ENCODE results near the gene TASP1. TPM values are rescaled to one million over a fixed set of nuclear protein-coding genes. Genes with fewer than 3 reads are reported as not detected.

The TASP1 gene
- total and polyA plus RNA-seq, 8 donors: 5.8 to 13.0 (median 7.8) TPM

DNA sequence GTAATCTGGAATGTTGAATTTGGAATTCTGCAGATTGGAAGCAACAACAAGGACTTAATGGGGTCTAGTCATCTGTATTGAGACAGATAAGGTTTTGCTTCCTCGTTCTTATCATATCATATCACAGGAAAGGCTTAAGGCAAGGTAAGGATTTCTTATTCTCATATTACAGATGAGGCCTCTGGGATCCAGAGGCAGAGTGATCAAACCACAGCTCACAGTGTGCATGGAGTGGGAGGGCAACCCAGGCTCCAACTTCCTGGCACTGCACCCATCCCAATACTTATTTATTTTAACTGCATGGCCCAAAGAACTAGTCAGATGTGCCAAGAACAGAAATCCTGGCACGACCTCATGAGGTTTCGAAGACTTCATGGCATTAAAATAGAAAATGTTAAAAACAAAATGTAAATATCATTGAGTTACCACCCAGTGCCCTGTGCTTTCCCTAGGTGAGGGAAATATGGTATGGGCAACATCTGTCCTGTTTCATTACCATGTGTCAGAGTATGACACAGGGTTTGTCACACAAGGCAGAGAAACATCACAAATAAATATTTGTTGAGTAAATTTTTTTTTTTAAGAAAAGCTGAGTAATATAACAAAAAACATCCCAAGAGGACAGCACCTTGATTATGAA, 225.8 kb downstream of the TASP1 start:
- TF ChIP-seq, protein P1, sequence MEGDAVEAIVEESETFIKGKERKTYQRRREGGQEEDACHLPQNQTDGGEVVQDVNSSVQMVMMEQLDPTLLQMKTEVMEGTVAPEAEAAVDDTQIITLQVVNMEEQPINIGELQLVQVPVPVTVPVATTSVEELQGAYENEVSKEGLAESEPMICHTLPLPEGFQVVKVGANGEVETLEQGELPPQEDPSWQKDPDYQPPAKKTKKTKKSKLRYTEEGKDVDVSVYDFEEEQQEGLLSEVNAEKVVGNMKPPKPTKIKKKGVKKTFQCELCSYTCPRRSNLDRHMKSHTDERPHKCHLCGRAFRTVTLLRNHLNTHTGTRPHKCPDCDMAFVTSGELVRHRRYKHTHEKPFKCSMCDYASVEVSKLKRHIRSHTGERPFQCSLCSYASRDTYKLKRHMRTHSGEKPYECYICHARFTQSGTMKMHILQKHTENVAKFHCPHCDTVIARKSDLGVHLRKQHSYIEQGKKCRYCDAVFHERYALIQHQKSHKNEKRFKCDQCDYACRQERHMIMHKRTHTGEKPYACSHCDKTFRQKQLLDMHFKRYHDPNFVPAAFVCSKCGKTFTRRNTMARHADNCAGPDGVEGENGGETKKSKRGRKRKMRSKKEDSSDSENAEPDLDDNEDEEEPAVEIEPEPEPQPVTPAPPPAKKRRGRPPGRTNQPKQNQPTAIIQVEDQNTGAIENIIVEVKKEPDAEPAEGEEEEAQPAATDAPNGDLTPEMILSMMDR (IDR thresholded peaks at IDR 0.05): no peak
- Histone ChIP-seq H3K9me3 (no peaks in the 10 kb centered on the region), H3K4me1 (no peaks in the 10 kb centered on the region), H3K27ac (no peak overlapping the region), H3K27me3 (no peaks in the 10 kb centered on the region), H3K36me3 (no peaks in the 10 kb centered on the region), H3K4me3 (no peak overlapping the region)
- FAIRE-seq (no peak), DNase-seq (no peak), ATAC-seq (no peak)
- 58 to 59% methylated on average over 3 of the region's 3 CpGs for WGBS, 2 donors
- intact Hi-C loops (cut with DNase I): no loop called here

DNA sequence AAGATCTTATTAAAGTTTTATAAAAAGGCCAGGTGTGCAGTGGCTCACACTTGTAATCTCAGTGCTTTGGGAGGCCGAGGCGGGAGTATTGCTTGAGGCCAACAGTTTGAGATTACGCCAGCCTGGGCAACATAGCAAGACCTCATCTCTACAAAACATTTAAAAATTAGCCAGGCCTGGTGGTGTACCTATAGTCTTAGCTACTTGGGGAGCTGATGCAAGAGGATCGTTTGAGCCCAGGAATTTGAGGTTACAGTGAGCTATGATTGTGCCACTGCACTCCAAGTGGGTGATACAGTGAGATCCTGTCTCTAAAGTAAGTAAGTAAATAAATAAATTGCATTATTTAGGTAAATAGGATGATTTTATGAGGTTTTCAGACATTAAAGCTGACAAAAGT, 234.4 kb downstream of the TASP1 start:
- Histone ChIP-seq H3K36me3 (no peaks in the 10 kb centered on the region), H3K4me3 (no peak overlapping the region), H3K27me3 (no peaks in the 10 kb centered on the region), H3K4me1 (peaks cover 0 to 3% (median 0%) of the 10 kb centered on the region in 3 donors), H3K27ac (no peak overlapping the region), H3K9me3 (no peaks in the 10 kb centered on the region)
- intact Hi-C loops (cut with DNase I): no loop called here
- DNase-seq (no peak), FAIRE-seq (no peak), ATAC-seq (no peak)
- 92 to 95% methylated on average over 4 of the region's 4 CpGs for WGBS, 2 donors
- TF ChIP-seq, protein P1 (IDR thresholded peaks at IDR 0.05): no peak

DNA sequence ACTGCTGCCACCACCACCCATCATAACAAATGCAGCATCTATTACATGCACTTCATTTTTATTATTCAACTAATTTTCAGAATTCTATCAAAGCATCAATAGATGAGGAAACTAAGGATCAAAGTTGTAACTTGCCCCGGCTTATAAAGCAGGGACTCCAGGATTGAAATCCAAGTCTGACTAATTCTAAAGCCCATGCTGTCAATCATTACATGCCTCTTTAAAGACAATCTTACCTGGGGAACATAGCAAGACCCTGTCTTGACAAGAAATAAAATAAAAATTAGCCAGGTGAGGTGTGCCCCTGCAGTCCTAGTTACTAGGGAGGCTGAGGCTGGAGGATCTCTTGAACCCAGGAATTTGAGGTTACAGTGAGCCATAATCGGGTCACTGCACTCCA, 235.3 kb downstream of the TASP1 start:
- H3K27ac ChIP-seq: no peak overlapping the region
- H3K27me3 ChIP-seq: no peaks in the 10 kb centered on the region
- no peaks in the 10 kb centered on the region for H3K36me3 ChIP-seq
- DNase-seq: no peak
- TF ChIP-seq, protein P1 (IDR thresholded peaks at IDR 0.05): no peak
- 51 to 98% methylated on average over 2 of the region's 2 CpGs for WGBS, 2 donors
- ATAC-seq: no peak
- FAIRE-seq: no peak
- peaks cover 0 to 3% (median 0%) of the 10 kb centered on the region in 3 donors for H3K4me1 ChIP-seq
- no peak overlapping the region for H3K4me3 ChIP-seq
- intact Hi-C loops (cut with DNase I): no loop called here
- no peaks in the 10 kb centered on the region for H3K9me3 ChIP-seq

DNA sequence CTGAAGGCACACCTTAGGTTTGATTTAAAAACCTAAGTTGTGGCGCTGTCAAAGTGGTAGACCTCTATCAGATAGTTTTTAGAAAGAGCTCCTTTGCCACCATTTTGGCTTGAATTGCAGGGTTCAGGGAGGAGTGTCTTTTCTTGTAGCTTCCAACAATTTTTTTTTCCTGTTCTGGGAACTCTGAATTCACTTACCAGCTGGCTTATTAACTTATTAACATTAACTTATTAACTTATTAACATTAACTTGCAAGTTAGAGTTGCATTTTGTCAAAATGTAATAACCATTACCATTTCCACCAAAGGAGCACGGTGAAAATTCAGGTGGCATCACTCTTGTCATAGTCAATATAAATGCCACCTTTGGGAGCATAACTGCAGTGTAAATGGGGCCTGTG, 235.7 kb downstream of the TASP1 start:
- WGBS, 2 donors: 82 to 90% methylated on average over 2 of the region's 2 CpGs
- ATAC-seq: no peak

More for the DNA sequence above, 235.7 kb downstream of the TASP1 start:
- no peaks in the 10 kb centered on the region for H3K27me3 ChIP-seq
- TF ChIP-seq, protein P1 (IDR thresholded peaks at IDR 0.05): no peak
- no peaks in the 10 kb centered on the region for H3K36me3 ChIP-seq
- FAIRE-seq: no peak
- H3K9me3 ChIP-seq: no peaks in the 10 kb centered on the region
- intact Hi-C loops (cut with DNase I): no loop called here
- DNase-seq: no peak
- no peak overlapping the region for H3K4me3 ChIP-seq
- peaks cover 0 to 3% (median 0%) of the 10 kb centered on the region in 3 donors for H3K4me1 ChIP-seq
- H3K27ac ChIP-seq: no peak overlapping the region

All from pancreas (tissue), 10 donors.